ENCODE results near the gene BTK.
"Not testable (repeated sequence)": the region's sequence is repeated elsewhere in the genome, so short reads cannot be mapped to it uniquely, and the experiment has no call there.

Gene BTK

GRCh38 chrX:101391831-101392230 lies 5.8 kb upstream of the BTK start:
- no peak for DNase-seq

DNA sequence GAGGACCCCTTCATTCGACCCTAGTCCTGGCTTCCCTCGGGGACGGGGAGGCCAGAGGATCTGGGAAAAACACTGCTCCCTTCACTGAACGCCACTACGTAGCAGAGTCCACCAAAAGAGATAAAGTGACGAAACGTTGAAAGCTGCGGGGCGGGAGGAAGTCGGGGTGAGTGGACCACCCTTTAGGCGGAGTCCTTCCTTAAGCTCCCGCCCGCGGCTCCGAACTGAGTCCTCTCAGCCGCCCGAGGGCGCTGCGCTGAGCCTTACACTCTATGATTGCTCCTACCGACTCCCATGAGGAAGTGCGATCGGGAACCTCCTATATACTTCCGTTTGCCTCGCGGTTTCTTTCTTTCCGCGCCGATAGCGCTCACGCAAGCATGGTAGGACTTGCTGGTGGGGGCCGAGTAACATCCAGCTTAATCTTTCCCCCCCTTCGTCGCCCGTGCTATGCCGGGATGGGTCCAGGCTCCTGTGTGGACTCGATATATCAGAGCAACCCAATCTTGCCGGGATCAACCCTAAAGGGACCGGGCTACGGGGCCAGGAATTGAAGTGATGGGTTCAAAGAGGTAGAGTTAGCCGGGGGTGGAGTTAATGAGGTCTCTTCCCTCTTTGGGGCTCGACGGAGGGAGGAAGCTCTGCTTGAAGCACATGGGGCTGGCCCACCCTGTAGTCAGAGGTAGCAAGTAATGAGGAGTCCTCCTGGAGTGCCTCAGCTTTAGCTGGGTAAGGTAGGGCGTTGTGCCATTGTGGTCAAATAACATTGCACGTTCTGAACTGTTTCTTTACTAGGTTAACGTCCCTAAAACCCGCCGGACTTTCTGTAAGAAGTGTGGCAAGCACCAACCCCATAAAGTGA lies 4.9 kb upstream of the BTK start, which contains the start of gene RPL36A:
TSS of gene RPL36A (plus strand) at position 348 of the 862 bp plus-strand sequence. CDS start at position 381, 33 bp downstream.
- DNase-seq = peak; percentile 70 to 71

DNA sequence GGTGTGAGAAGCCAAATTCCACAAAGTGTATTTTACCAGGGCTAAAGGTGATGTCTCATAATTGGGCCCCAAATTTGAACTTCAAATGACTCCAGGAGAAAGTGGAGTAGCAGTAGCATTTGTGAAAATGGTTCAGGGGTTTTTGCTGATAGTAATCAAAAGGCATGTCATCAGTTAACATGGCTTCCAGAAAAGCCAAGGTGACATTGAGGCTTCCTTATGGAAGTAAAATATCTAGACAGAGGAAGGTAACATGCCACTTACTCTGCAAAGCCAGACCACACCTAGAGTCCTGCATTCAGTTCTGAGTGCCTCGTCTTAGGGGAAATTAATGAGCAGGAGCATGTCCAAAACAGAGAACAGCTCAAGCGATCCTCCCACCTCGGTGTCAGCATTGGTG lies 2.6 kb upstream of the BTK start:
- no peak for DNase-seq

DNA sequence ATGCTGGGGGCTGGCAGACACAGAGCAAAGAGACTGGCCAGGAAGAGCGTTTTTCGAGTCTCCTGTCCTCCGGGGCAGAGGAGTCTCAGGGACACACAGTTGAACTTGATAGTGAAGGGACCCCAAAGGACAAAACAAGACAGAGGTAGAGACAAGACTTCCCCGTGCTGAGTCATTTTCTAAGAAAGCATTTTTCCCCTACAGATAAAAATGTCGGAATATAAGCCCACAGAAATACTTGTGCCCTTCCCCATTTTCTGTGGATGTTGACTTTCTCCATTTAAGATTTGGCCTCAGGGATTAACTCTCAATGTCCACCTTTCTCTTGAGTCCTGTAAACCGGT lies 523 bp upstream of the BTK start:
- no peak for DNase-seq

DNA sequence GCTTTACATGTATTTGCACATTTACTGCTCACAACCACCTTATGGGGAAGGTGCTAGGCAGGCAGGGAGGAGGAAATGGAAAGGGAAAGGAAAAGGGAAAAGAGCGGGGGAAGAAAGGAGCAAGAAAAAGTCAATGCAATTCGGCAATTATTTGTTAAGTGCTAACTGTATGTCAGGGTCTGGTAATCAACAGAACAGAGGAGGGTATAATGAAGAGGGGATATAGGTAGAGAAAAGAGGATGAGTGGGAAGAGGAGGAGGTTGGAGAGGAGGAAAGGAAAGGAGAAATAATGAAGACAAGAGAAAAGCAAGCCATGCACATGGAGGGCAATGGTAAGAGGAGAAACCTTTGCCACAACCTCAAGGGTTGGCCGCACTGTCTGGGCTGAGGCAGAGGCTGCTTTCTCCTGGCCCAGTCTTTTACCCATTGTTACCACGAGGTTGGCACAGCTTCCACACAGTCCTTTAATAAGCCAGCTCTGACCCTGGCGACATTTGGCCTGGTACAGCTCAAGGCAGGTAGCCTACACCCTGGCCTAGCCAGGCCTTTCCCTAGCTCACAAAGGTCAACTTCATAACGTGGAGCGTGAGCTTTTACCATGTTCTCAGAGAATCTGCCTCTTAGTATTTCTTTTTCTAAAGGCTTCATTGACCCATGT lies 836 bp downstream of the BTK start:
- DNase-seq = no peak

GRCh38 chrX:101383679-101384205 lies 2.2 kb downstream of the BTK start:
- DNase-seq = no peak

DNA sequence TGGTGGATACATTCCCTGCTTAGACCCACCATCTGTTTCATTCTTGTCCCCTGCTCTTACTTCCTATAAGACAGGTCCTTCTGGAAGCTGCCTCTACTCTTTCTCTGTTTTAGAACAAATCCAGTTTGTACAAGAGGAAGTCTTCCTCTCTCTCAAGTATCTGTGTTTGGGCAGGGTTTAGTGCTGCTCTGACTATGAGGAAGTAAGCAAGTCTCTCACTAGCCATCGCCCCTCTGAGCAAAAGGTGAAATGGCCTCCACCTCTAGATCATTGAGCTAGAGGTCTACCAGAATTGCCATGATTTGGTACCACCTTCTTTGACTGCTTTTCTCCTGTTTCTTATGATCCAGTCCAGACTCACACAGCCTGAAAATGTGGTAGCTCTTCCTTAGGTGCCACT lies 8.4 kb downstream of the BTK start:
- no peak for DNase-seq

- no peak for DNase-seq
Observed at GRCh38 chrX:101370888-101371504, 15.0 kb downstream of the BTK start.

DNA sequence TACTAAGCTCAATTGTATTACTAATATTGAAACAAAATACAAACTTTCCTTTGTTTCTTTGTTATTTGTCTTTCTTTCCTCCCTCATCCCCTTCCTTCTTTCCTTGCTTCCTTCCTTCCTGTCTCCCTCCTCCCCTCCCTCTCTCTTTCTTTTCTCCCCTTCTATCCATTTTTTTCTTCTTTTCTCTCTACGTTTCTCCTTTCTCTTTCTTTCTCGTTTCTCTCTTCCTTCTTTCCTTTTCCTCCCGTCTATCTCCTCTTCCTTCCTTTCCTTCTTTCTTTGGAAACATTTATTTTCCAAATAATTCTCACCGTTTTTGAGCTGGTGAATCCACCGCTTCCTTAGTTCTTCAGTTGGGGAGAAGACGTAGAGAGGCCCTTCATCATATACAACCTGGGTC lies 16.3 kb downstream of the BTK start:
- DNase-seq = no peak

GRCh38 chrX:101368800-101369199 lies 17.2 kb downstream of the BTK start:
- no peak for DNase-seq

- DNase-seq = no peak
Observed at GRCh38 chrX:101365301-101365795, 20.6 kb downstream of the BTK start.

GRCh38 chrX:101362757-101363156 lies 23.2 kb downstream of the BTK start:
- DNase-seq = no peak

DNA sequence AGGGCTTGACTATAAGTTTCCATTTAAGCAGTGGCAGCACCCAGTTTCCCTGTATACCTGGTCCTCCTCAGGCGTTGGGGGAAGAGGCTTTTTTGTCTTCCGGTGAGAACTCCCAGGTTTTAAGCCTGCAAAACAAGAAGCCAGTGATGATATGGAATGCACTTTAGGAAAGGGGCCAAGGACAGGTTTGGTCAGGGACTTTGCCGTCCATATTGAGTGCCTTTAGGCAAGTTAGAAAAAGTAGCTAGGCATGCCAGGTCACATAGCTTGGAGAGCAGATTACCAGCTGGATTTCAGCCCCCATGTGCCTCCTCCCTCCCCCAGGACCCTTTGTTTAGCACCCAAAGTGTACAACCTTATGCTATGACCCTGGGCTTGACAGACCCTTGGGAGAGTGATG lies 23.9 kb downstream of the BTK start:
- DNase-seq = no peak

- DNase-seq = no peak
Observed at GRCh38 chrX:101360390-101360789, 25.6 kb downstream of the BTK start.

DNA sequence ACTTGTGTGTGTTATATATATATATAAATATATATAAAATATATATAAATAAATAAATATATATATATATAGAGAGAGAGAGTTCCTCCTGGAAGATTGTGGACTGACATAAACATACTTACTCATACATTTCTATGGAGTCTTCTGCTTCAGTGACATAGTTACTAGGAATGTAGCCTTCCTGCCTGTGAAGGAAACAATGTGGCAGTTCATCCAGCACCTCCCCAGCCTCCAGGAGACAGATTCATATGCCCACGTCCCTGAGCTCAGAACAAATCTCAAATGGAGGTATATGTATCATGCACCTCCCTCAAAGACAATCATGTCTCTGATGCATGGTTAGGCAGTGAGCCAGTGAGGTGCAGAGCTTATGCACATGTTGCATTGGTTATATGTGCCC lies 26.0 kb downstream of the BTK start:
- no peak for DNase-seq

GRCh38 chrX:101357166-101357795 lies 28.7 kb downstream of the BTK start:
- DNase-seq = no peak

- DNase-seq = no peak
Observed at GRCh38 chrX:101349193-101349562, 36.8 kb downstream of the BTK start.

GRCh38 chrX:101348452-101349192 lies 37.4 kb downstream of the BTK start, which contains the start of gene TIMM8A:
Gene TIMM8A, minus strand, starts transcription at chrX:101348742. Its CDS starts 78 bp downstream, at chrX:101348664.
- DNase-seq = peak; percentile 63

GRCh38 chrX:101347859-101348451 lies 38.0 kb downstream of the BTK start:
- peak in 1 of 2 donors; percentile 0 for DNase-seq

DNA sequence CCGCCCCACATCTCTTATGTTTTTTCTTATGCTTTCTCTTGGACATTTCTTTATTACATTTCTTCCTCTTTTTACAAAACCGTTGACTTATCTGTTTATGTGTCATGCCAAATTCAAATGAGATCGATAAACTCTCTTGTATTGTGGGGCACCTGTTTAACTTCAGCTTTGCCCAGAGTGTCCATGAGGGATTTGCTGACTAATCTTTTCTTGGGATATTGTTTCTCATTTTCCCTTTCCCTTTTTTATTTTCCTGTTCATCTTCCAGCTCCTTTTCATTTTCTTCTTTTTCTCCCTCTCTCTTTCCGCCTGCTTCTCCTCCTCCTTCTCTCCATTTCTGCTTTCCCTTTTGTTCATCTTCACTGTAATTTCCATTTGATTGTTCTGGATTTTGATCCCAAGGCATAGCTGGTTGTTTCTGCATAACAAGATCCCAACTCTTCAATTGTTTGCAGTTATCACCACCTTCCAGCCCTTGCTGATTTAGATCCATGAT lies 48.2 kb downstream of the BTK start:
- no peak for DNase-seq

GRCh38 chrX:101334310-101334709 lies 51.7 kb downstream of the BTK start:
- DNase-seq = not testable (repeated sequence)

GRCh38 chrX:101326600-101326999 lies 59.4 kb downstream of the BTK start:
- DNase-seq = not testable (repeated sequence)

Measured in stimulated activated CD4-positive, alpha-beta T cell treated with anti-CD3 and anti-CD28 coated beads, Interleukin-2, amount 100 ng/mL, for 48 hours (primary cell).